NCI-H82 treated with DMSO at 0.1 percent for 48 hours (cell line): Measurements from ENCODE around the gene RAVER1.
"Not testable (repeated sequence)": the region's sequence is repeated elsewhere in the genome, so short reads cannot be mapped to it uniquely, and the experiment has no call there.

ENCODE experiments used
- DNase-seq: peaks from one replicate; lab custom pipeline; 2025; ENCODE audit not compliant: unreplicated experiment; lab: John Stamatoyannopoulos, UW

RAVER1 gene

DNA sequence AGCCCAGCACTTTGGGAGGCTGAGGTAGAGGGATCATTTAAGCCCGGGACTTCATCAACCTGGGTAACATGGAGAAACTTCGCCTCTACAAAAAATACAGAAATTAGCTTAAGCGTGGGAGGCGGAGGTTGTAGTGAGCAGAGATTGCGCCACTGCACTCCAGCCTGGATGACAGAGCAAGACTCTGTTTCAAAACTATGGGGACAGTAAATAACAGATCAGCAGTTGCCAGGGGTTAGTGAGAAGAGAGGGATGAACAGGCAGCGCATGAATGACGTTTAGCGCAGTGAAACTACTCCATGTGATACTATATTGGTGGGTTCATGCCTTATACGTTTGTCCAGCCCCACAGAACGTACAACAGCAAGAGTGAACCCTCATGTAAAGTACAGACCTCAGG lies 13.2 kb upstream of the RAVER1 start:
- DNase-seq, result no peak

DNA sequence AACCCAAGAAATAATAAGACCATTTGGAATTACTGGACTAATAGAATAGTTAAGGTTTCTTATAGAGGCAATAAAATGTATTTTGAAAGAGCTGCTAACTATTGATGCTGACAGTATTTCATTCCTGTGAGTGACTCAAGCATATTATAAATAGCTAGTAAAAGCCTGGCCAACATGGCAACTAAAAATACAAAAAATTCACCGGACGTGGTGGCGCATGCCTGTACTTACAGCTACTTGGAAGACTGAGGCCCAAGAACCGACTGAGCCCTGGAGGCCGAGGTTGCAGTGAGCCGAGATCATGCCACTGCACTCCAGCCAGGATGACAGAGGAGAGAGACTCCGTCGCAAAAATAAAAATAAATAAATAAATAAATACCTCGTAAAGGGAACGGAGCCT lies 11.5 kb upstream of the RAVER1 start:
- DNase-seq, result no peak

DNA sequence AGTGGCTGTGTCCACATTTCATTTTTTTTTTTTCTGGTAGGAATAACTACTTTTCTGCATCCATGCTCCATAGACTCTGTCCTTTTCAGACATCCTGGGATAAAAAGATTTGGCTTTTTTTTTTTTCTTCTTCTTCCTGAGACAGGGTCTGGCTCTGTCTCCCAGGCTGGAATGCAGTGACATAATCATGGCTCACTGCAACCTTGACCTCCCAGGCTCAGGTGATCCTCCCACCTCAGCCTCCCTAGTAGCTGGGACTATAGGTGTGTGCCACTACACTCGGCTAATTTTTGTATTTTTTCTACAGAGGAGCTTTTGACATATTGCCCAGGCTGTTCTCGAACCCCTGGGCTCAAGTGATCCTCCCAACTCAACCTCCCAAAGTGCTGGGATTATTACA lies 10.2 kb upstream of the RAVER1 start:
- DNase-seq, result no peak

- no peak for DNase-seq
Measured at GRCh38 chr19:10339977-10340376, 6.6 kb upstream of the RAVER1 start.

DNA sequence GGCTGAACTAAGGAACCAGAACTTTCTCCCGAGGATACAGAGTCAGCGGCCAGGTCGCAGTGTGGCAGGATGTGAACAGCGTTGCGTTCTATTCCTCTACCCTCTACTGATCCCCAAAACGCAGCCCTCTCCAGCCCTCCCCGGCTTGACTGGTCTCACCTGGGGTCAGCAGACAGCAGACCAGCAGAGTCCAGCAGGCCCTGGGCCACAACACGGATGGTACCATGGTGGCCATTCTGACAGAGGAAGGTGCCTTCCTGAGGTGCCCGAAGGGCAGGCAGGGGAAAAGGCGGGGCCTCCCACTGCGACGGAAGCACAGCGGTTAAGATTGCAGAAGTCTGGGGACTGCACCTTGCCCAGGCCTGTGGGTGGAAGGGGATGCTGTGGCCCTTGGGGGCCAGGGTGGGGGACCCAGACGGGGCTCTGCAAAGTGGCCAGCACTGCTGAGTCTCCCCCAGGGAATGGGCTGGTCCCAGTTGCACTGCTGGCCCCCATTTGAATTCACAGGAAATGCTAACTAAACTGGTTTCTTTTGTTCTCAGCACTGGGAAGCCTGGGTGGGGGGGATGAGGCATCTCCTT lies 6.1 kb upstream of the RAVER1 start, which contains the start of gene ICAM3:
ICAM3 (minus strand) TSS at position 245 of the 581 bp plus-strand sequence; CDS start at position 235, 10 bp downstream.
- no peak for DNase-seq

GRCh38 chr19:10338940-10339339 lies 5.6 kb upstream of the RAVER1 start:
- no peak for DNase-seq

GRCh38 chr19:10336725-10337124 lies 3.4 kb upstream of the RAVER1 start:
- DNase-seq, result not testable (repeated sequence)

- DNase-seq, result no peak
Measured at GRCh38 chr19:10335352-10335985, 2.1 kb upstream of the RAVER1 start.

- peak; percentile 68 for DNase-seq
Measured at GRCh38 chr19:10334588-10335351, 1.4 kb upstream of the RAVER1 start.

- no peak for DNase-seq
Measured at GRCh38 chr19:10333758-10334587, 644 bp upstream of the RAVER1 start.

GRCh38 chr19:10332158-10332964 lies 968 bp downstream of the RAVER1 start:
- DNase-seq, result no peak

DNA sequence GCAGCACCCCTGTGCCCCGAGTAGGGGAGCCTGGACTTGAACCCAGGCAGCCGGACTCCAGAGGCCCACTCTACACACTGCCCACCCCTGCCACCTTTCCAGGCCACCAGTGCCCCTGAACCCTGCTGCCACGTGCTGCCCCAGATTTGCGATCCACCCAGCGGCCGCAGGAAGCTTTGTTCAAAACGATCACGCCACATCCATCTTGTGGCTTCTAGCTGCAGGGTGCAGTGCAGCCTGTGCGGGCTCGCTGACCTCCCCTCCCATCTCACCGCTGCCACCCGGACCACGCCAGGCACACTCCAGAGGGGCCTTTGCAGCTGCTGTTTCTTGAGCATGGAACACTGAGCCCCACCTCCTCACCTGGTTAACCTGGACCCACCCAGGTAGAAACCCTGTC lies 3.8 kb downstream of the RAVER1 start:
- no peak for DNase-seq

DNA sequence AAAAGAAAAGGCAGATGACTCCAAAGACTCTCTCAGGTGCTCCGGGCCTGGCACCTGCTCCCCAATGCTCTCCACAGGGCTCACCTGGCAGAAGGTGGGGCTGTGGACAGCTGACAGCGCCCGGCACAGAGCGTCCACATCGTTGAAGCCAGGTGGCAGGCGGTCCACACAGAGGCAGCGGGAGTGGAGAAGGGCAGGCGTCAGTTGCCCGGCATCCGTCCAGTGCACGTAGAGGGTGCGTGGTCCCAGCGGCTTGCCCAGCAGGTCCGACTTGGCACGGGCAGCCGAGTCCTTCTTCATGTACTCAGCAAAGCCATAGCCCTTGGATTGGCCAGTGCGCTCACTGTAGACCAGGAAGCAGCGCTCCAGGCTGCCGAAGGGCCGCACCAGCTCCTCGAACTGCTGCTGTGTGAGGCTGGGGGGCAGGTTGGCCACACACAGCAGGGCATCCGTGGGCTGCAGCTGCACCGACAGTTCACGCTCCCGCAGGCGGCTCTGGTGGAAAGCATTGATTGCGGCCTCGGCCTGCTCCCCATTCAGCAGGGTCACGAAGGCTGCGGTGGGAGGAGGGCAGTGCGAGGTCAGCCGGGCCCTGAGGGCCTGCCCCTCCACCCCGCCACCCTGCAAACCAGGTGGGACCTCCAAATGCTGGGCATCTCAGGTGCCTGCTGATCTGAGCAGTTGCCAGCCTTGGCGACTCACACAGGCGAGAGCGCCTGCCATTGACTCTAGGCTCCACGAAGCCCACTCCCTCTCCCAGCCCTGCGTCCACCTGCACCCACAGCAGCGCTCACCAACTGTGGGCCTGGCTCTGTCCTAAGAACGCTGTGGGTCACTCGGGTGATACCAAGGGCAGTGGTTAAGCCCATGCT lies 4.5 kb downstream of the RAVER1 start:
- DNase-seq, result no peak

DNA sequence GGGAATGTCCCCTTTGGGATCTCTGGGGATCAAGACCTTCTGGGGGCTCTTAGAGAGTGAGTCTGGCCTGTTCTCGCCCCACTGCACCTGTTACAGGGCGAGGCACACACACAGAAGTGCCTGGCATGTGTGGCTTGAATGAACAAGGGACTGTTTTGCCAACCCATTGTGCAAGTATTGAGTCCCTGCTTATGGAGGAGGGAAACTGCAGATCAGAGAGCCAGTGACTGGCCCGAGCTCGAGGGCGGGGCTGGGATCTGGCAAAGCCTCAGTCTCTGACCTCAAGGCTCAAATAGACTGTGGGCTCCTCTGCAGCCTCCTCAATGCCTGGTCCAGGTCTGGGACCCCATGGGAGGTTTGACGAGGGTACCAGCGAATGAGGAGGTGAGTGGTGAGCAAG lies 5.5 kb downstream of the RAVER1 start:
- DNase-seq, result no peak

GRCh38 chr19:10325732-10326131 lies 7.6 kb downstream of the RAVER1 start:
- no peak for DNase-seq

DNA sequence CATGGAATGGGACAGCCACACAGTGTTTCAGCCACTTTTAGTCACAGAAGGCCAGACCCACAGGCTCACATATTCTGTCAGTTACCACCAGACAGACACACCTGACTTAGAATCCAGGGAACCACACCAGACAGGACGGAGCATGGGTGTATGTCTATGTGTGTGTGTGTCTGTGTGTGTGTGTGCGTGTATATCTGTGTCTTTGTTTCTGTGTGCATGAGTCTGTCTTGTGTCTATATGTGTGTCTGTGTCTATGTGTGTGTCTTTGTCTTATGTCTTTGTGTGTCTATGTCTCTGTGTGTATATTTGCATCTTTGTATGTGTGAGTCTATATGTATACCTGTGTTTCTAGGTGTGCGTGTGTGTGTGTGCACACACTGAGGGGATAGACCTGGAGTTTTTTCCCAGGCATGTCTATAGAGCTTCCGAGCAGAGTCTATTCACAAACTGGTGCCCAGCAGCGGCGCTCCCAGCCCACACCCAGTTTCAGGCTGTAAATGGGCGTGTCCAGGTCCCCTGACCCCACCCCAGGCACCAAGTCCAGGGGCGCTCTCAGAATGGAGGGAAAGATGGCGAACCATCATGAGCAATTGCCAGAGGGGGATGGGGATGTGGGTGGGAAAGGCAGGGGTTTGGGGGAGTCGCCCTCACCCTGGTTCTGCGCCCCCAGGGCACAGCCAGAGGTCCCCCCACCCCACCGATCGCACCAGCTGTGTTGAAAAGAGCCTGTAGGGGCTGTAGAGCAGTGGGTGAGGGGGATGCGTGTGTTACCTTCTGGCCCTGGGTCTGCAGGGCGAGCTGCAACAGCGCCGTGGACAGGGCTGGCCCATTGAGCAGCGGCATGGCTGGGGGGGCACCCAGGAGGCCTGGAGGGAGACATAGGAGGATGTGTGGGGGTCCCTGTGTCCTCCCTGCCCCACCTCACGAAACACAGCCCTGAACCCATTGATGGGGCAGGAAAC lies 11.2 kb downstream of the RAVER1 start:
- DNase-seq, result no peak

- no peak for DNase-seq
Measured at GRCh38 chr19:10321417-10321797, 11.9 kb downstream of the RAVER1 start.

DNA sequence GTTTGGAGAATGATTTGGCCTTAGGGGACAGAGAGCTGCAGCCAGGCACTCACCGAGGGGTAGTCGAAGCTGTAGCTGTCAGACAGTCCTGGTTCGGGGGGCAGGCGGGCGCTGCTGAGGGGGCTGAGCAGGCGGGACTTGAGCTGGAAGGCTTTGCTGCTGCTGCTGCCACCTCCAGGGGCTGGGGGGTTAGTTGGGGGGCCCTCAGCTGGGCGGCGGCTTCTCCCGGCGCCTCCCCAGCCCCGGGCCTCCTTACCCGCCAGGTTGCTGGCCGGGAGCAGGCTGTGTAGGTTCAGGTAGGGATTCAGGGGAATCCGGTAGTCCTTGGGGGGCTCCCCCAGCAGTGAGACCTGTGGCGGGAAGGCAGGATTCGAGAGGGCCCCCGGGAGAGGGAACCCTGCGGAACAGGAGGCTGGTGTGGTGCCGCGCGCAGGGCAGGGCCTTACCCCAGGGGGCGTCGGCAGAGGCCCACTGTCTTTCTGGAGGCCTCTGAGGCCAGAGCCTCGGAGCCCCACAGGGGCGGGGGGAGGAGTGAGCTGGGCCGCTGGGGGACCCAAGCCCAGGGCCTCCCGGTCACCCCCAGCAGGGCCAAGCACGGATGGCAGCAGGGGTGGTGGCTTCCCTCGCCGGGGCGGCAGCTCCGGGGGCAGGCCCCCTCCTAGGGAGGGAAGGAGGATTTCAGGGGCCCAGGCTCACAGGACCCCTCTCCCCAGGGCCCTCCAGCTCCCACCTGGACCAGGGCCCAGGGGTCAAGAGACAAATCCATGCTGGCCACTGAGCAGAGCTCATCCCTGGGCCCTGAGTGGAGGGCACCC lies 12.5 kb downstream of the RAVER1 start:
- DNase-seq, result no peak
